ENCODE measurements around the gene SH3RF3. TPM values are rescaled to one million over a fixed set of nuclear protein-coding genes. Genes with fewer than 3 reads are reported as not detected.
"Not testable (repeated sequence)": the region's sequence is repeated elsewhere in the genome, so short reads cannot be mapped to it uniquely, and the experiment has no call there.

The SH3RF3 gene
- total RNA-seq, 2 donors from 2014 or later = 0.05 TPM; not detected in 1

DNA sequence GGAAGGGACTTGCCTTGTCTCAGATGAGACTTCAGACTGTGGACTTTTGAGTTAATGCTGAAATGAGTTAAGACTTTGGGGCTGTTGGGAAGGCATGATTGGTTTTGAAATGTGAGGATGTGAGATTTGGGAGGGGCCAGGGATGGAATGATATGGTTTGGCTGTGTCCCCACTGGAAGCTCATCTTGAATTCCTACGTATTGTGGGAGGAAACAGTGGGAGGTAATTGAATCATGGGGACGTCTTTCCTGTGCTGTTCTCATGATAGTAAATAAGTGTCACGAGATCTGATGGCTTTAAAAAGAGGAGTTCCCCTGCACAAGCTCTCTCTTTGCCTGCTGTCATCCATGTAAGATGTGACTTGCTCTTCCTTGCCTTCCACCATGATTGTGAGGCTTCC, 407.6 kb downstream of the SH3RF3 start:
- H3K4me3 Mint-ChIP-seq; H3K4me1 Mint-ChIP-seq (ENCODE audit: low read depth in 2 of 2); DNase-seq (ENCODE audit: low spot score); H3K9me3 Mint-ChIP-seq; H3K27ac Mint-ChIP-seq; H3K36me3 Mint-ChIP-seq; ATAC-seq: not testable (repeated sequence)
- peaks cover 22 to 24% of the 10 kb centered on the region in 2 donors for H3K27me3 Mint-ChIP-seq

DNA sequence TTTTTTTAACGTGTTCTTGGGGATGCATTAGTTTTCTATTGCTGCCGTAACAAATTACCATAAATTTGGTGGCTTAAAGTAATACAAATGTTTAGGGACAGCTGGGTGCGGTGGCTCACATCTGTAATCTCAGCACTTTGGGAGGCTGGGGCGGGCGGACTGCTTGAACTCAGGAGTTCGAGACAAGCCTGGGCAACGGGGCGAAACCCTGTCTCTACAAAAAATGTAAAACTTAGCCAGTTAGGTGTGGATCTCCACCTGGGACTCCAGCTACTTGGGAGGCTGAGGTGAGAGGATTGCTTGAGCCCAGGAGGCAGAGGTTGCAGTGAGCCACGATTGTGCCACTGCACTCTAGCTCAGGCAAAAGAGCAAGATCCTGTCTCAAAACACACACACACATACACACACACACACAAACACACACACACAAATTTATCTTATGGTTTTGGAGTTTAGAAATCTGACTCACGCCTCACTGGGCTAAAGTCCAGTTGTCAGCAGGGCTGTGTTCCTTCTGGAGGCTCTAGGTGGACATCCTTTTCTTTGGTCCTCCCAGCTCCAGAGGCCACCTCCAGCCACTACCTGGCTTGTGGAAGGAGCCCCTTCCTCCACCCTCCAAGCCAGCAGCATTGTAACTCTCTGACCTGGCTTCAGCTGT, 408.7 kb downstream of the SH3RF3 start:
- no peak for ATAC-seq
- peaks cover 24 to 27% of the 10 kb centered on the region in 2 donors for H3K27me3 Mint-ChIP-seq
- no peaks in the 10 kb centered on the region for H3K36me3 Mint-ChIP-seq
- H3K4me1 Mint-ChIP-seq (ENCODE audit: low read depth in 2 of 2) = no peaks in the 10 kb centered on the region
- H3K4me3 Mint-ChIP-seq = no peak overlapping the region
- no peak for DNase-seq (ENCODE audit: low spot score)
- no peak overlapping the region for H3K27ac Mint-ChIP-seq
- H3K9me3 Mint-ChIP-seq = no peaks in the 10 kb centered on the region

DNA sequence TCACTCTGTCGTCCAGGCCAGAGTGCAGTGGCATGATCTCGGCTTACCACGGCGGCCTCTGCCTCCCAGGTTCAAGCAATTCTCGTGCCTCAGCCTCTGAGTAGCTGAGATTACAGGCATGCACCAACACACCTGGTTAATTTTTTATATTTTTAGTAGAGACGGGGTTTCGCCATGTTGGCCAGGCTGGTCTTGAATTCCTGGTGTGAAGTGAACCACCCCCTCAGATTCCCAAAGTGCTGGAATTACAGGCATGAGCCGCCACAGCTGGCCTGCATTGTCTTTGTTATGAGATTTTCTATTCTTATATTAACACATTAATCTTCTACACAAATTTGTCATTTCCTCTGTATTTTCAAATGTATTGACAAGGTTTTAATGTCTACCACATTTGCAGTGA, 409.5 kb downstream of the SH3RF3 start:
- no peaks in the 10 kb centered on the region for H3K4me1 Mint-ChIP-seq (ENCODE audit: low read depth in 2 of 2)
- H3K36me3 Mint-ChIP-seq = no peaks in the 10 kb centered on the region
- H3K9me3 Mint-ChIP-seq = no peaks in the 10 kb centered on the region
- no peak overlapping the region for H3K4me3 Mint-ChIP-seq
- peaks cover 24 to 27% of the 10 kb centered on the region in 2 donors for H3K27me3 Mint-ChIP-seq
- ATAC-seq (no peak), DNase-seq (ENCODE audit: low spot score) (no peak)
- no peak overlapping the region for H3K27ac Mint-ChIP-seq

DNA sequence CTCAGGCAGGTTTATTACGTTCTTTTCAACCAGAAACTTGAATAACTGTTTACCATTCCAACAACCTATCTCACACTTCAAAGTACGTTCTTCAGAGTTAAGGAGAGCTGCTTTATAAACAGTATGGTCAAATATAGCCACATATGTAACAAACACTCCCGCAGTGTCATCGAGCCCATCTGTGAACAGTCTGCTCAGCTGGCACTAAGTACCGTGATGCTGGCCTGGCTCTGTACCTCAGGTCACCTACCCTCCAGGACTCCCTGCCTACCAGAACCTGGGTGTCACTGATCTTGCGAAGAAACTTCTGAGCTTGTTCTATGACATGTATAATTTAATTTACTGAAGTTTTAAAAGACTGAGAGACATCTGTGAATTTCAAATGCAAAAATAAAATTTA, 413.4 kb downstream of the SH3RF3 start:
- Mint-ChIP-seq H3K9me3 (no peaks in the 10 kb centered on the region), H3K27me3 (peaks cover 20 to 42% of the 10 kb centered on the region in 2 donors), H3K36me3 (no peaks in the 10 kb centered on the region), H3K27ac (no peak overlapping the region), H3K4me1 (ENCODE audit: low read depth in 2 of 2) (no peaks in the 10 kb centered on the region), H3K4me3 (no peak overlapping the region)
- ATAC-seq = no peak
- no peak for DNase-seq (ENCODE audit: low spot score)

DNA sequence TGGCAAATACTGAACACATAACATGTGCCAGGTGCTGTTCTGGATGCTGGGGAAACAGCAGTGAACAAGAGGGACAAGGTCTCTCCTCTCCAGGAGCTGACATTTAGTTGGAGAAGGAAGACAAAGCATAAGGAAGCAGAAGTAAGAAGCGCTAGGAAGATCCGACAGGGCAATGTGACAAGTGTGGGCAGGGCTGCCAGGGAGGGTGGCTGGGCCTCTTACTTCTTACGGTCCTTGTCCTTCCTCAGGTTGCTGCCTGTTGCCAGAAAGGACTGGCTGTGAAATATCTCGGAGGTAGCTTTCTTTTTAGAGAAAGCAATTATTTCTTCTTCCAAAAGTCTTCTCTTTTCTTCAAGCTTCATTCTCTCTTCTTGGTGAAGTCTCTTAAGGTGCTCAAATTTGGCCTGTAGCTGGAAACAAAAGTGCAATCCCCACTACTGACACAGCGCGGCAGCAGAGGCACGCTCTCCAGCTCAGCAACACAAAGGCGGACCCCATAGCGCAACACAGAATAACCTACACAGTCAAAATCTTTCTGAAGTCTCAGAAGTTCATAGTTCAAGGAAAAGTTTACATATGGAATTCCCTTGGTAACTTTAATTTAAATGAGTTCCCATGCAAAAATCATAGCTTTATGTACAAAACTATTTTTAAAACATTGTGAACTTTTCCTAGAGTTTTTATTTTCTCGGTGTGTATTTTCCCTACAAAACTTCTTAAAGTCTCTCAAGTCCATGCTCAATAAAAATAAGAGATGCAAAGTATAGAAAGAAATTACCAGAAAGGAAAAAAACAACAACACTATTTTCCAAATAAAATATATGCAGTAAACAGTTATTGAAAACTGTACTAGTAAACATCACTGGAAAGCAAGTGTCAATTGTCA, 417.1 kb downstream of the SH3RF3 start:
- Mint-ChIP-seq H3K4me3 (no peak overlapping the region), H3K9me3 (no peaks in the 10 kb centered on the region), H3K36me3 (no peaks in the 10 kb centered on the region), H3K27me3 (peaks cover 16 to 42% of the 10 kb centered on the region in 2 donors), H3K4me1 (ENCODE audit: low read depth in 2 of 2) (no peaks in the 10 kb centered on the region), H3K27ac (no peak overlapping the region)
- ATAC-seq (peak; percentile 76 to 77), DNase-seq (ENCODE audit: low spot score) (peak; percentile 66)

DNA sequence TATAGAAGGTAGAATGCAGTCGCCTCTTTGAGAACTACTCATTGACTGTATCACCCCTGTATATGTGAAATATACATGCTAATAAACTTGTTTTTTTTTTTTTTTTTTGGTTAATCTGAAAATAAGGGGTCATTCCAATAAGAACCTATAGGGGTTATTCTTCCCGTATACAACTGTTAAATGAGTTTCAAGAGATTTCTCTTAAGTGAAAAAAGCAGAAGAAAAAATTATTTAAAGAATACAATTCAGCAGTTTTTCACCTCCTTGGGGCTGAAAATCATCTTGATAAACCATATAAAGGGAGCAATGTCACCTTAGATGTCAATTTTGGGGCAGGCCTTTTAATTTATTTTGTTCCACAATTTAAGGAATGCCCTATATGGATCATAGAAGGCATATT, 418.3 kb downstream of the SH3RF3 start:
- H3K4me3 Mint-ChIP-seq = no peak overlapping the region
- ATAC-seq (no peak), DNase-seq (ENCODE audit: low spot score) (no peak)
- H3K36me3 Mint-ChIP-seq = no peaks in the 10 kb centered on the region
- no peak overlapping the region for H3K27ac Mint-ChIP-seq
- H3K9me3 Mint-ChIP-seq = no peaks in the 10 kb centered on the region
- H3K4me1 Mint-ChIP-seq (ENCODE audit: low read depth in 2 of 2) = no peaks in the 10 kb centered on the region
- H3K27me3 Mint-ChIP-seq = peaks cover 7 to 38% of the 10 kb centered on the region in 2 donors

DNA sequence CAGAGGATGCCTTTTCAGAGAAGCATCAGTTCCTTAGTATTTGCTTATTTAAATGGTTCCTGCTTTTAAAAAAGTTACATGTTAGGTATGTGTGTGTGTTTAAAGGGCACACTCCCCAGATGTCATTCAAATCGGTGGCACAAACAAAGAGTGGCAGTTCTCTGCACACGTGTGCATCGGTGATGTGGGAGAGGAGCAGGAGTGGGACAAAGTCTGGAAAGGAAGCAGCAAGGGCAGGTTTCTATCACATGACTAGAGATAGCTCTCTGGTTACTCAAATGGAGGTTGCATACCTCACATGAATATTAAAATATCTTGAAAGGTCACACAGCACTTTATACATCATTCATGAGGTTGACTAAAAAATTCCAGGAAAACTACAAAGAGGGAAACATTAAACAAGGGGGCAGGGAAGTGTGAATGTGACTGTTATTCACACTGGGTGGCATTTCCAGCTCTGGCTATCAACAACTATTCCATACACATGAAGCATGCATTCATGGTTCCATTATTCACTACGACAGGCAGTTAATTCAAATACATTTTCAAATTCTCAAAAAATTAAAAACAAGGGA, 420.1 kb downstream of the SH3RF3 start:
- no peaks in the 10 kb centered on the region for H3K36me3 Mint-ChIP-seq
- H3K9me3 Mint-ChIP-seq = no peaks in the 10 kb centered on the region
- no peak overlapping the region for H3K27ac Mint-ChIP-seq
- DNase-seq (ENCODE audit: low spot score) (no peak), ATAC-seq (no peak)
- no peaks in the 10 kb centered on the region for H3K4me1 Mint-ChIP-seq (ENCODE audit: low read depth in 2 of 2)
- H3K4me3 Mint-ChIP-seq = no peak overlapping the region
- peaks cover 7 to 35% of the 10 kb centered on the region in 2 donors for H3K27me3 Mint-ChIP-seq

Other genes with a start within 250 kb of the SH3RF3 start
- gene EDAR, start 140.0 kb upstream of the SH3RF3 start, total RNA-seq = not detected

Data from natural killer cell treated with Interleukin-12 subunit alpha and Interleukin-12 subunit beta and Interleukin-15 and Interleukin-18, amount 100 ng/mL, for 72 hours (primary cell).